CD4-positive, alpha-beta T cell (primary cell): Measurements from ENCODE around the gene MYH7. TPM values are rescaled to one million over a fixed set of nuclear protein-coding genes. Genes with fewer than 3 reads are reported as not detected.

Experiments
- ATAC-seq: fragments of 200-7000 bp; cut with Tn5 transposase; one replicate; pipeline ENCODE4 v1.10.0; 2022; ENCODE audit warnings: mild to moderate bottlenecking; ENCODE audit not compliant: poor library complexity
- CTCF ChIA-PET: fragments of 350-600 bp; sonication (Branson Sonifier 250); formaldehyde crosslinking; loops from one replicate; lab custom pipeline; 2021; ENCODE audit warnings: antibody characterized with exemption, inconsistent platforms; lab: Charles Lee
- POLR2A ChIA-PET: fragments of 350-600 bp; sonication (Branson Sonifier 250); formaldehyde crosslinking; loops from one replicate; lab custom pipeline; 2021; ENCODE audit warnings: antibody characterized with exemption, inconsistent platforms; lab: Charles Lee
- DNase-seq, 14 experiments: peaks; one replicate each; pipeline ENCODE4 v3.0.0-alpha.2; 2013 to 2020; ENCODE audit warnings: mixed read lengths in 2 of 14
- H3K27ac ChIP-seq, 2 donors: one replicate each; pipeline versions ENCODE4 v1.5.1 to v1.7.0; 2013; ENCODE audit warnings: low read length in 2 of 2, low read depth in 1 of 2, mild to moderate bottlenecking in 1 of 2
- H3K27me3 ChIP-seq, 2 experiments: 1 replicate in 1 of 2; 2 replicates in 1 of 2; pipeline versions ENCODE4 v1.6.1 to v1.7.0; 2013; ENCODE audit warnings: low read length in 2 of 2, control low read depth in 1 of 2, mild to moderate bottlenecking in 1 of 2, moderate library complexity in 1 of 2; ENCODE audit not compliant: insufficient read depth in 2 of 2, control insufficient read depth in 1 of 2
- H3K36me3 ChIP-seq: one replicate; pipeline ENCODE4 v1.6.1; 2013; ENCODE audit warnings: low read length, control low read depth; ENCODE audit not compliant: insufficient read depth
- H3K4me1 ChIP-seq: one replicate; pipeline ENCODE4 v1.6.1; 2013; ENCODE audit warnings: low read length, control low read depth; ENCODE audit not compliant: insufficient read depth
- H3K4me3 ChIP-seq: one replicate; pipeline ENCODE4 v1.5.1; 2013; ENCODE audit warnings: mild to moderate bottlenecking, low read length, moderate library complexity
- H3K9me3 ChIP-seq, 2 experiments: 1 replicate in 1 of 2; 2 replicates in 1 of 2; pipeline versions ENCODE4 v1.6.1 to v1.7.0; 2013; ENCODE audit warnings: low read length in 2 of 2, mild to moderate bottlenecking in 2 of 2, control low read depth in 1 of 2, moderate library complexity in 1 of 2; ENCODE audit not compliant: control insufficient read depth in 1 of 2, insufficient read depth in 1 of 2
- H3K27ac Mint-ChIP-seq: one replicate; pipeline ENCODE4 v1.8.0; 2020; ENCODE audit warnings: mixed read lengths
- H3K27me3 Mint-ChIP-seq: one replicate; pipeline ENCODE4 v1.8.0; 2021; ENCODE audit warnings: mixed read lengths
- H3K36me3 Mint-ChIP-seq: one replicate; pipeline ENCODE4 v1.8.0; 2021; ENCODE audit warnings: low read depth, mixed read lengths
- H3K4me1 Mint-ChIP-seq: one replicate; pipeline ENCODE4 v1.8.0; 2021; ENCODE audit warnings: low read depth, mixed read lengths
- H3K4me3 Mint-ChIP-seq: one replicate; pipeline ENCODE4 v1.8.0; 2020; ENCODE audit warnings: mild to moderate bottlenecking, mixed read lengths
- H3K9me3 Mint-ChIP-seq: one replicate; pipeline ENCODE4 v1.8.0; 2020; ENCODE audit warnings: mixed read lengths
- CTCF ChIP-seq: fragments of 200-600 bp; IDR thresholded peaks from one replicate; pipeline ENCODE4 v1.8.0; 2022; ENCODE audit warnings: antibody characterized with exemption, mild to moderate bottlenecking
- intact Hi-C, 2 experiments: fragments of 100-400 bp; cut with DNase I in 1 of 2; cut with micrococcal nuclease in 1 of 2; formaldehyde crosslinking; loops; one replicate each; pipeline versions ENCODE4 v1.15.1 to v1.9.0; 2023 to 2025; cut with DNase I, micrococcal nuclease
- total RNA-seq, 174 experiments: library from RNA in 2 of 174; stranded (reverse) in 2 of 174; gene quantifications; one replicate each; pipeline ENCODE4 v1.2.3 and lab custom pipeline; 2021 to 2026

MYH7 gene
- total RNA-seq, 2 experiments from 2014 or later: not detected

- no peaks in the 10 kb centered on the region for H3K27me3 Mint-ChIP-seq
- POLR2A ChIA-PET: no interaction called here
- no peak for ATAC-seq
- no peak for TF ChIP-seq CTCF
- Histone ChIP-seq H3K4me1 (no peaks in the 10 kb centered on the region), H3K27ac (no peak overlapping the region), H3K4me3 (no peak overlapping the region), H3K9me3 (no peaks in the 10 kb centered on the region), H3K36me3 (no peaks in the 10 kb centered on the region), H3K27me3 (peaks cover 0 to 6% of the 10 kb centered on the region in 2 experiments)
- H3K4me1 Mint-ChIP-seq: no peaks in the 10 kb centered on the region
- H3K4me3 Mint-ChIP-seq: no peak overlapping the region
- no peak for DNase-seq
- no peaks in the 10 kb centered on the region for H3K9me3 Mint-ChIP-seq
- CTCF ChIA-PET: no interaction called here
- intact Hi-C loops: no loop called here
- H3K27ac Mint-ChIP-seq: no peak overlapping the region
- H3K36me3 Mint-ChIP-seq: no peaks in the 10 kb centered on the region
Measured at GRCh38 chr14:23389396-23389795, 46.1 kb downstream of the MYH7 start.

DNA sequence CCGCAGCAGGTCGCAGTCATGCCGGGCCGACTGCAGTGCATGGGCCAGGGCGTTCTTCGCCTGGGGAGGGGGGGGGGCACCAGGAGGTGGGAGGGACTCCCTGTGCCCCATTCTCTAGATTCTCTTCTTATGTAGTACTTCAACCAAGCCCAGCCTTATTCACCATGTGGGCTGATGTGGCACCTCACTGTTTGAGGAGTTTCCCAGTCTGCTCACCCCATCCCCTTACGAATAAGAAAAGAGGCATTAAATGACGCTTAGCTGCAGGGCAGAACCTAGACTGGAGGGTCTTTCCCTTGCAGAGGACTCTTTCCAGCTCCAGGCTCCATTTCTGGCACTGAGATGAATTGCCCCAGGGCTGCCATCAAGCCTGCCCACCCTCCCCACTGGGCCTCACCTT lies 46.5 kb downstream of the MYH7 start:
- no peaks in the 10 kb centered on the region for H3K9me3 ChIP-seq
- DNase-seq (no peak), ATAC-seq (no peak)
- no peak overlapping the region for H3K4me3 ChIP-seq
- Mint-ChIP-seq H3K4me1 (no peaks in the 10 kb centered on the region), H3K27ac (no peak overlapping the region), H3K9me3 (no peaks in the 10 kb centered on the region), H3K27me3 (no peaks in the 10 kb centered on the region), H3K36me3 (no peaks in the 10 kb centered on the region), H3K4me3 (no peak overlapping the region)
- no peaks in the 10 kb centered on the region for H3K4me1 ChIP-seq
- ChIA-PET POLR2A (no interaction called here), CTCF (no interaction called here)
- TF ChIP-seq CTCF: no peak
- intact Hi-C loops: no loop called here
- H3K27me3 ChIP-seq: peaks cover 0 to 6% of the 10 kb centered on the region in 2 experiments
- no peaks in the 10 kb centered on the region for H3K36me3 ChIP-seq
- H3K27ac ChIP-seq: no peak overlapping the region

GRCh38 chr14:23387916-23388882 lies 47.3 kb downstream of the MYH7 start:
- ChIA-PET POLR2A (no interaction called here), CTCF (no interaction called here)
- Mint-ChIP-seq H3K27ac (no peak overlapping the region), H3K36me3 (no peaks in the 10 kb centered on the region), H3K27me3 (peaks cover 6% of the 10 kb centered on the region), H3K4me1 (no peaks in the 10 kb centered on the region), H3K9me3 (no peaks in the 10 kb centered on the region), H3K4me3 (no peak overlapping the region)
- Histone ChIP-seq H3K9me3 (no peaks in the 10 kb centered on the region), H3K4me1 (no peaks in the 10 kb centered on the region), H3K36me3 (no peaks in the 10 kb centered on the region), H3K27me3 (peaks cover 0 to 3% of the 10 kb centered on the region in 2 experiments), H3K27ac (no peak overlapping the region), H3K4me3 (no peak overlapping the region)
- DNase-seq (no peak), ATAC-seq (no peak)
- TF ChIP-seq CTCF: no peak
- intact Hi-C loops: no loop called here
